Mucosa of stomach (tissue), 1 donor: ENCODE results near the gene DNAH6.
"Not testable (repeated sequence)": the region's sequence is repeated elsewhere in the genome, so short reads cannot be mapped to it uniquely, and the experiment has no call there.

Experiments
- H3K27me3 ChIP-seq: one replicate; pipeline ENCODE4 v1.7.0; 2013; ENCODE audit warnings: mild to moderate bottlenecking, low read length; ENCODE audit not compliant: control insufficient read depth, insufficient read depth
- H3K36me3 ChIP-seq: one replicate; pipeline ENCODE4 v1.7.0; 2013; ENCODE audit warnings: low read length; ENCODE audit not compliant: control insufficient read depth, insufficient read depth
- H3K4me1 ChIP-seq: one replicate; pipeline ENCODE4 v1.7.0; 2013; ENCODE audit warnings: mild to moderate bottlenecking, low read length; ENCODE audit not compliant: control insufficient read depth, insufficient read depth
- H3K4me3 ChIP-seq: one replicate; pipeline ENCODE4 v1.7.0; 2013; ENCODE audit warnings: low read length
- H3K9ac ChIP-seq: one replicate; pipeline ENCODE4 v1.7.0; 2013; ENCODE audit warnings: mild to moderate bottlenecking, low read length, moderate library complexity
- H3K9me3 ChIP-seq: one replicate; pipeline ENCODE4 v1.7.0; 2013; ENCODE audit warnings: mild to moderate bottlenecking, low read length, moderate library complexity; ENCODE audit not compliant: control insufficient read depth
- donor health status: Pancreatic carcinoma.

Gene DNAH6, protein sequence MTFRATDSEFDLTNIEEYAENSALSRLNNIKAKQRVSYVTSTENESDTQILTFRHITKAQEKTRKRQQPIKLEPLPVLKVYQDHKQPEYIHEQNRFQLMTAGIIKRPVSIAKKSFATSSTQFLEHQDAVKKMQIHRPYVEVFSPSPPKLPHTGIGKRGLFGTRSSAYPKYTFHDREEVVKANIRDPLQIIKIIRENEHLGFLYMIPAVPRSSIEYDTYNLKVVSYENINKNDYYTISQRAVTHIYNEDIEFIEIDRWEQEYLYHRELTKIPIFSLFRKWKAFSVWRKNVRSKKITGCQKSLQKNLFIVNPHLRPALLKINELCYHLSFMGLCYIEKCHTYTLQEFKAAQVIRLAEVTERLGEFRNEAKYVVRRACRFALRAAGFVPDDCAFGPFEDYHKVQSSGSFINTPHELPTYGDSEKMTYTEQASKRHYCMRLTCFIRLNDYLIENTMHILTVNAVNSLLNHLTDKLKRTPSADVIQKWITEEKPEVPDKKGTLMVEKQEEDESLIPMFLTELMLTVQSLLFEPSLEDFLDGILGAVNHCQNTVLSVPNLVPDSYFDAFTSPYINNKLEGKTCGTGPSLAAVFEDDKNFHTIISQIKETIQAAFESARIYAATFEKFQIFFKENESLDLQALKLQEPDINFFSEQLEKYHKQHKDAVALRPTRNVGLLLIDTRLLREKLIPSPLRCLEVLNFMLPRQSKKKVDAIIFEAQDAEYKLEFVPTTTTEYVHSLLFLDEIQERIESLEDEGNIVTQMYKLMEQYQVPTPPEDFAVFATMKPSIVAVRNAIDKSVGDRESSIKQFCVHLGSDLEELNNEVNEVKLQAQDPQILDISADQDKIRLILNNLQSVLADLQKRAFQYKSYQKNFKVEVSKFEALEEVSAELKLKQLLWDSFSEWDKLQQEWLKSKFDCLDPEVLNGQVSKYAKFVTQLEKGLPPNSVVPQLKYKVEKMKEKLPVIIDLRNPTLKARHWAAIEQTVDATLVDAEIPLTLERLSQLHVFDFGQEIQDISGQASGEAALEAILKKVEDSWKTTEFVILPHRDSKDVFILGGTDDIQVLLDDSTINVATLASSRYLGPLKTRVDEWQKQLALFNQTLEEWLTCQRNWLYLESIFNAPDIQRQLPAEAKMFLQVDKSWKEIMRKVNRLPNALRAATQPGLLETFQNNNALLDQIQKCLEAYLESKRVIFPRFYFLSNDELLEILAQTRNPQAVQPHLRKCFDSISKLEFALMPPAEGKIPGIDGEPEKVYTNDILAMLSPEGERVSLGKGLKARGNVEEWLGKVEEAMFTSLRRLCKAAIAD (N-terminal part only)

DNA sequence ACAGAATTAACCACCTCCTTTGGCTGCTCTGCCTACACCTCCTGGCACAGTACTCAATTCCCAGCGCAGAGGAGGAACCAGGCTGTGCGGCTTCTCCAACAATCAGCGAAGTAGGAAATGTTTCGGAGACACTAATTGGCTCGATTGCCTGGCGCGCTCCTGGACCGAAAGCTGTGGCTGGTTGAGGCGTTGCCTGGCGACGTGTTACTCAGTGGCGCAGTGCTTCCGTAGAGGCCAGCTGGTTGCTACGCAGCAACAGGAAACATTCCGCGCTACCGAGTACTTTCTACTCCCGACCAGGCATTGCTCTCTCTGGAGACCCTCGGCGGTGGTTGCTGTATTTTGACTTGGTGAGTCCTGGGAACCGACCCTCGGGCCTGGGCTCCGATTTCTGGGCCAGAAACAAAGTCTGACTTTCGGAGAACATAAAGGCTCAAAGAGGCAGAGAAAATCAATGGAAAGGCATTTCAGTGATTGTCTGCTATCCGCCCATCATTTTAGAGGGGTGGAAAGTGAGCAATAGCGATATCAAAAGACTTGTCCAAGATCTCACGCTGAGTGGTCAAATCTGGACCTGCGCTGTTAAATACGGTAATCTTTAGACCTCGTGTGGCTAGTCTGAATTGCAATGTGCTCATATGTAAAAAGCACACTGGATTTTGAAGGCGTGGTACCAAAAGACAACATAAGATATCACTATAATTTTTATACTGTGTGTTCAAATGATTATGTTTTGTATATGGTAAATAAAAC is at the start of gene DNAH6:
Gene DNAH6 (plus strand): TSS at position 265 of the 753 bp plus-strand sequence. CDS start 1,329 bp downstream, outside the sequence.
- Histone ChIP-seq H3K4me1 (peaks cover 9% of the 10 kb centered on the region), H3K4me3 (peak within 1 kb of the TSS; percentile 31), H3K36me3 (no peaks in the 10 kb centered on the region), H3K9me3 (no peaks in the 10 kb centered on the region), H3K27me3 (no peaks in the 10 kb centered on the region), H3K9ac (peak within 1 kb of the TSS; percentile 60)

DNA sequence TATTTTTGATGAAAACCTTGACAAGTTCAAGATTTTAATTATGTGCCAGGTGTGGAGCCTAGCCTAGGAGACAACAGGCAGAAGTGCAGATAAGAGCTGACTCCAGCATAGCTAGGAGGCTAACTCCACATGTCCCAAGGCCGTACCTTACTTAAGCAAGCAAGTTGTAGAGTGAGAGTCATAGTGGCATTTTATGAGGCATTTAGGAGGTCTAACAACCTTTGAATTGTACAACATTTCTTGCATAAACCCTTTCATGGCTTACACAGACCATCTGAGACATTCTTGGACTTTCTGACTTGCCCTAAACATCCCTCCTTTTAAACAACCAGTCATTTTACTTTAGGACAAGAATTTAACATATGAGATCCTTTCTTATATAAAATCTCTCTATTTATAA is 48.9 kb upstream of the DNAH6 start:
- no peak overlapping the region for H3K9ac ChIP-seq
- H3K4me3 ChIP-seq: no peak overlapping the region
- H3K36me3 ChIP-seq: no peaks in the 10 kb centered on the region
- H3K4me1 ChIP-seq: peaks cover under 1% of the 10 kb centered on the region
- H3K27me3 ChIP-seq: no peaks in the 10 kb centered on the region
- no peaks in the 10 kb centered on the region for H3K9me3 ChIP-seq

DNA sequence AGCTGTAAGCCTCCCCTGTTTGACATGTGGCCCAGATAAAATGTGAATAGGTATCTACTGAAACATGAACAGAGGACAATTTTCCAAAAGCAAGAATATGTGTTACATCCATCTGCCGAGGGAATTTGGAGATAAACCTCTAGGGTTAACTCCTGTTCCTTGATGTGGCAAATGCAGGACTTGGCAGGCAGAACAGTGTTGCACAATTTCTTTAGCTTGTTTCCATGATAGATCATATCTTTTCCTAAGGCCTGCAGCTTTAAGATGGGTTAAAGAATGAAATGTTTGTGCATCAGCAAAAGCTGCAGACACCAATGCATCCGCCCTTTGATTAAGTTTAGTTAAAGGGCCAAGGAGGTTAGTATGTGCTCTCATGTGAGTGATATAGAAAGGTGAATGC is 43.9 kb upstream of the DNAH6 start:
- H3K9me3 ChIP-seq, H3K4me1 ChIP-seq, H3K4me3 ChIP-seq, H3K27me3 ChIP-seq, H3K36me3 ChIP-seq, H3K9ac ChIP-seq: not testable (repeated sequence)

DNA sequence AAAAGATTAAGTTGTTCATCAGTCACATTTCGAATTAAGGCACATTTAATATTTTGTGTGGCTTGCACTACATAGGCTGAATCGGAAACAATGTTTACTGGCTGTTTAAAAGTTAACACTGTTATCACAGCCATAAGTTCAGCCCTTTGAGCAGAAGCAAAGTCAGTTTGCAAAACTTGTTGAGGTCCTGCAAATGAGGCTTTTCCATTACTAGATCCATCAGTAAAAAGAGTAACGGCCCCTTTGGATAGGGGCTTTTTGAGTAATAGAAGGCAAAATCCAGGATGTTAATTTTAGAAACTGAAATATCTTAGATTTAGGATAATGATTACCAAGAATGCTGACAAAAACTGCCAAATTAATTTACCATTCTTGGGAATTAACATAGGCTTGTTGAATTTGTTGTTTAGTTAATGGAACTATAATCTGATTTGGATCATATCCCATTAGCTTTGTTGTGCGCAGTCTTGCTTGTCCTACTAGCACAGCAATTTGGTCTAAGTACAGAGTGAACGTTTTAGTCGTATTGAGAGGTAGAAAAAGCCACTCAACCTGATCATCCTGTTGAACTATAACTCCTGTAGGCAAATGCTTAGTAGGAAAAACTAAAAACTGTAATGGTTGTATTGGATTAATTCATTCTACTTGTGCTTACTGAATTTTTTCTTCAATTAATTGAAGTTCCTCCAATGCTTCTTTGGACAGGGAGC is 43.3 kb upstream of the DNAH6 start:
- Histone ChIP-seq H3K36me3 (no peaks in the 10 kb centered on the region), H3K27me3 (no peaks in the 10 kb centered on the region), H3K9ac (no peak overlapping the region), H3K9me3 (no peaks in the 10 kb centered on the region), H3K4me1 (peaks cover 9% of the 10 kb centered on the region), H3K4me3 (no peak overlapping the region)

DNA sequence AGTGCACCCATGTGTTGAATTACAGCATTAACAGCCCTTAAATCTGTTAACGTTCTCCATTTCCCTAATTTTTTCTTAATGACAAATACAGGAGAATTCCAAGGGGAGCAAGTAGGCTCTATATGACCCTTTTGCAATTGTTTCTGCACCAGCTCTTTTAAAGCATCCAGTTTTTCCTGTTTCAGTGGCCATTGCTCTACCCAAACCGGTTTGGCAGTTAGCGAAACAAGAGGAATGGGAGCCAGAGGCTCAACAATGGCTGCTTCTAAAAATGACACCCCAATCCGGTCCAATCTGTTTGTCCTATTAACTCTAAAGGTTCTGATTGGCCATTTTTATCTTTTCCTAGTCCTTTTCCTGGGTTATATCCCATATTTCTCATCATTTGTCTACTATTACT is 42.1 kb upstream of the DNAH6 start:
- no peaks in the 10 kb centered on the region for H3K27me3 ChIP-seq
- H3K4me3 ChIP-seq: no peak overlapping the region
- no peaks in the 10 kb centered on the region for H3K36me3 ChIP-seq
- H3K9me3 ChIP-seq: no peaks in the 10 kb centered on the region
- no peak overlapping the region for H3K9ac ChIP-seq
- H3K4me1 ChIP-seq: peaks cover 9% of the 10 kb centered on the region

DNA sequence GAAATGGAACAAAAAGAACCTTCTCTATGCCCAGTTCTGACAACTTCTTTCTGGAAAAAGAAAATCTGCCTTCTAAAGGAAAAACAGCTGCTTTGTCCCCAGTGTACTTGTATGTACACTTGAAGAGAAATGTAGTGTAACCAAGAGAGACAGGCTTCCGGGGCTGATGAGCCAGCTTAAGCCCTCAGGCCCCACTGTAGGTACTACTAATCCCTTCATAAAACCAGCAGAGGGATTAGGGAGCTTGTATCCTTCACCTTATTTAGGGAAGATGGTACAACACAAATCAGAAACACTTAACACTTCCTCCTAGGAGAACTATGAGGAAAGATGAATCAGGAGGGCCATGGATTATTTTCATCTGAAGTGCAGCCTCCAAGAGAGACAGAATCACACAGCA is 38.4 kb upstream of the DNAH6 start:
- H3K4me3 ChIP-seq: no peak overlapping the region
- H3K9ac ChIP-seq: no peak overlapping the region
- H3K36me3 ChIP-seq: no peaks in the 10 kb centered on the region
- peaks cover 3% of the 10 kb centered on the region for H3K4me1 ChIP-seq
- H3K9me3 ChIP-seq: no peaks in the 10 kb centered on the region
- no peaks in the 10 kb centered on the region for H3K27me3 ChIP-seq

DNA sequence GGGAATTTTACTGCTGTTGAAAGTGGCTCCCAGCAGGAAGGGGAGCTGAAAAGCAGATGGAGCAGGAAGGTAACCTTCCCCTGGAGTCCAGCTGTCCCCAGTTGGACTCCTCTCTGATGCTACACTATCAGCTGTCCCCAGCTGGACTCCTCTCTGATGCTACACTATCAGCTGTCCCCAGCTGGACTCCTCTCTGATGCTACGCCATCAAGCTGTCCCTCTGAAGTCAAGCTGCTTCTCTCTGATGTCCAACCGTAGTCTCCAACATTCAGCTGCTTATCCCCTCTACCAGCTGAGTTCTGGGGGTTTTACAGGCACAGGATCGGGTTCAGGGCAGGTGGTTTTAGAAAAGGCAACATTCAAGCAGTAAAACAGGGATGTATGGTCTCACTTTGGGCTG is 37.4 kb upstream of the DNAH6 start:
- Histone ChIP-seq H3K9me3 (no peaks in the 10 kb centered on the region), H3K36me3 (no peaks in the 10 kb centered on the region), H3K4me3 (no peak overlapping the region), H3K4me1 (no peaks in the 10 kb centered on the region), H3K27me3 (no peaks in the 10 kb centered on the region), H3K9ac (no peak overlapping the region)

DNA sequence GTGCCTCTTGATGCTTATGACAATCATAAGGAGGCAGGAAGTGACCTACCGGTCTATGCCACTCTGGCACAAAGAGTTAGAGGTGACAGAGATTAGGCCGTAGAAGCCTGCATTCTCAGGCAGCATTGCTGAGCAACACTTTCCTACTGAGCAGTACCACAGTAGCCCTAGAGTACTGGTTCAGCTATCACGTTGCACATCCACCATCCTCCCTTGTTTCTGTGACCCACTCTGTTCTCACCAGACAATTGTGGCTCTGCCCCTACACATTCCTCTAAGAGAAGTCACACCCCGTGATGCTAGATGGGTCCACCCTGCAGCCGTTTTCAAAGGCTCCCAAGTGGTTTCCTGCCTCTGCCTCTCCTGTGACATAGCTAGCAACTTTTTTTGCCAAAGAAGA is 34.6 kb upstream of the DNAH6 start:
- Histone ChIP-seq H3K4me1 (peaks cover 13% of the 10 kb centered on the region), H3K36me3 (no peaks in the 10 kb centered on the region), H3K27me3 (no peaks in the 10 kb centered on the region), H3K4me3 (no peak overlapping the region), H3K9me3 (no peaks in the 10 kb centered on the region), H3K9ac (no peak overlapping the region)

DNA sequence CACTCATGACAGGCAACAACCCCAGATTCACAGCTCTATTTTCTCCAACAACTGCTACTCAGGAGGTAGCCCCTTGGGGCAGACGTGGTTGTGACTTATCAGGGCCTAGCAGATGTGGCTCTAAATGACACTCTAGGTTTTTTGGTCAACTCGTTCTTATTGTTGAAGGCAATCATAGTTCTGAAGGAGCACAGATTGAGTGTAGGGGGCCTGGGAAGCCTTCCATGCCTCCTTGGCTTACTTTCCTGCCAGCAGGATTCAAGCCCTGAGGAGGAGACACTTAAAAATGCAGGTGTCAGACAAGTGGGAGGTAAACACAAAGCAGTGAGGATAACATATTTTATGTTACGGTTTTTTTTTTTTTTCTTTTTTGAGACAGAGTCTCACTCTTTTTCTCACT is 33.7 kb upstream of the DNAH6 start:
- peaks cover 15% of the 10 kb centered on the region for H3K4me1 ChIP-seq
- H3K9me3 ChIP-seq: no peaks in the 10 kb centered on the region
- H3K9ac ChIP-seq: no peak overlapping the region
- H3K27me3 ChIP-seq: no peaks in the 10 kb centered on the region
- no peak overlapping the region for H3K4me3 ChIP-seq
- H3K36me3 ChIP-seq: no peaks in the 10 kb centered on the region

DNA sequence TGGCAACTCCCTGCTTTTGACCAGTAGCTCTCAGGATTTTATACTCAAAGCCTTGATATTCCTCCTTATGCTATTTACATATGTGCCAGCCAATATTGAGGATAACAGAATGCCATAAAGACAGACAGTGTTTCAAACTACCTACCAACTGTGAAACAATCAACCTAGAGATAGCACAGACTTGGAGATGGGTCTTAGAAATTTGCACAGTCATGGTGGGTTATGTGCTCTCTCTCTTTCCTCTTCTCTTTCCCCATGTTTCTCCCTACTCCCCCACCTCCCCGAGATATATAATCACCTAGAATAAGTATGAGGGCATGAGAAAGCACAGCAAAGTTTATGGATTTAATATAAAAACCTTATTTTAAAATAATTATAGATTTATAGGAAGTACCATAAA is 33.0 kb upstream of the DNAH6 start:
- Histone ChIP-seq H3K4me3 (no peak overlapping the region), H3K4me1 (peaks cover 15% of the 10 kb centered on the region), H3K36me3 (no peaks in the 10 kb centered on the region), H3K9ac (no peak overlapping the region), H3K27me3 (no peaks in the 10 kb centered on the region), H3K9me3 (no peaks in the 10 kb centered on the region)
